Caki2 (cell line): ENCODE results near the gene FOXI1. TPM values are rescaled to one million over a fixed set of nuclear protein-coding genes. Genes with fewer than 3 reads are reported as not detected.

Source experiments
- DNase-seq: peaks from one replicate; pipeline ENCODE4 v3.0.0-alpha.2; 2015; ENCODE audit warnings: low read depth
- in situ Hi-C: cut with HindIII; loops from 2 replicates; pipeline ENCODE4 v1.10.0; 2016; ENCODE audit warnings: low sequenced_read_pairs, low pct_unique_long_range_greater_than_20kb, mixed read lengths
- total RNA-seq: library from RNA; depleted of rRNA; stranded (reverse); fragments of >200 nt; shearing (Covaris generic); gene quantifications from 2 replicates; pipeline ENCODE4 v1.2.3, GENCODE V29; 2014; ENCODE audit warnings: low replicate concordance; rRNA removed

Gene FOXI1
- not detected in 2 replicates for total RNA-seq

DNA sequence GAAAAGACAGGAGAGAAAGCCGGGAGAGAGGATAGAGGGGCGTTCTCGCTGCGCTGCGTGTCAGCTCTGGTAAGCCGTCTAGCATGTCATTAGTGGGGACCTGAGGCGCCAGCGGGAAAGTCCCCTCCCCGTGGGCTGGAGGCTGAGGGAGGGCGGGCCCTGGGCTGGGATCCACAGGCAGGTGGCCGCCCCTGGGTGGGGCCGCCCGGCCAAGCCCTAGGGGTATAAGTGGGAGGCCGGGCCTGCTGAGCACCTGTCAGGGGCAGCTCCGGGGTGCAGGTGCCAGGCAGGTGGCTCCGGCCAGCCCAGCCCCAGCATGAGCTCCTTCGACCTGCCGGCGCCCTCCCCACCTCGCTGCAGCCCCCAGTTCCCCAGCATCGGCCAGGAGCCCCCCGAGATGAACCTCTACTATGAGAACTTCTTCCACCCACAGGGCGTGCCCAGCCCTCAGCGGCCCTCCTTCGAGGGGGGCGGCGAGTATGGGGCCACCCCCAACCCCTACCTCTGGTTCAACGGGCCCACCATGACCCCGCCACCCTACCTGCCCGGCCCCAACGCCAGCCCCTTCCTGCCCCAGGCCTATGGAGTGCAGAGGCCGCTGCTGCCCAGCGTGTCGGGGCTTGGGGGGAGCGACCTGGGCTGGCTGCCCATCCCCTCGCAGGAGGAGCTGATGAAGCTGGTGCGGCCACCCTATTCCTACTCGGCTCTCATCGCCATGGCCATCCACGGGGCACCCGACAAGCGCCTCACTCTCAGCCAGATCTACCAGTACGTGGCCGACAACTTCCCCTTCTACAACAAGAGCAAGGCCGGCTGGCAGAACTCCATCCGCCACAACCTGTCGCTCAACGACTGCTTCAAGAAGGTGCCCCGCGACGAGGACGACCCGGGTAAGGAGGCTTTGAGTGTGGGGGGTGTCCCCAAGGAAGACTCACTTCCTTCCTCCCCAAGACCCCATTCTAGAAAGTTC is at the start of gene FOXI1:
Gene FOXI1, plus strand, starts transcription at position 256 of the 970 bp plus-strand sequence. Its CDS starts 61 bp downstream, at position 317.
- no peak for DNase-seq
- in situ Hi-C loops = no loop called here

DNA sequence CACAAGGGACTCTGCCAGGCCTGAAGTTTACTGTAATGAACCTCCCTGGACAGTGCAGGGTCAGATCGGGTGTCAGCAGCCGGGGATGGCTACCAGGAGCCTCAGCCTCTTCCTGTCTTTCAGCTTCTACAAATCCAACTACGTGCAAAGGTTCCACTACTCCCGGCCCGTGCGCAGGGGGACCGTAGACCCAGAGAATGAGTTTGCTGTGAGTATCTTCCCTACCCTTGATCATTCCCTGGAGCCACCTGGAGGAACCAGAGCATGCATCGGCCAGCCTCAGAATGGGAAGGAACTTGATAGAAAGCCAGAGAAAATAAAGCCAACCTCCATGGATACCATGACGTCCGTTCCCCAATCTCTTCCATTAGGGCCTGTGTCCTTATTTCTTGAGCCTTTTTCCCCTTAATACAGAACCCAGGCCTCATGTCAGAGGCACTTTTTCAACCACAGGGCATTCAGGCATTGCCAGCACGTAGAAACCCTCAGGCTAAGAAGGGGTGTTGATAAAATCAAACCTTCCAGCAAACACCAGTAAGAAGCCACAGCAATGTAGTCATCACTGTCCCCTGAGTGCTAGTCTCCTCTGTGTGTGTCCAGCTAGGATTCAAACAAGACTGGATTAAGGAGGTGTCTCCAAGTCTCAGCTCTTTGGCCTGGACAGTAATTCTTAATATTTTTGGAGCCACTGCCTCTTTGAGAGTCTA is 49.0 kb upstream of the FOXI1 start:
- in situ Hi-C loops = no loop called here
- DNase-seq = no peak

DNA sequence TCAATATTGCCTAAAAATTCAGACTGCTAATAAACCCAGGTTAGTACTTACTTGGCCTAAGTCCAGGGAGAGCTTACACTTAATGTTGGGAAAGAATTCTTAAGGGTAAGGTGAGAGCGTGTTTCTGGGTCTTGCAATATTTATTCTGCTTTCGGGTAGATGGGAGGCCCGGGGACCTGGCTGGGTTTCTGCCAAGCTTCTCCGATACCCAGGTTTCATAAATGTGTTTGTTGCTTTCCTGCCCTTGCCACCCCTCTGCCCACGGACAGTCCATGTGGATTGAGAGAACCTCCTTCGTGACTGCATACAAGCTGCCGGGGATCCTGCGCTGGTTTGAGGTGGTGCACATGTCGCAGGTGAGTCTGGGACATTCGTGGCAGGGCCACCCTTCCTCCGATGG is 48.4 kb upstream of the FOXI1 start:
- no peak for DNase-seq
- in situ Hi-C loops = no loop called here

- DNase-seq = no peak
- in situ Hi-C loops = no loop called here
Observed at GRCh38 chr5:170059221-170059620, 46.5 kb upstream of the FOXI1 start.

- DNase-seq = no peak
- in situ Hi-C loops = no loop called here
Observed at GRCh38 chr5:170067152-170067551, 38.5 kb upstream of the FOXI1 start.

DNA sequence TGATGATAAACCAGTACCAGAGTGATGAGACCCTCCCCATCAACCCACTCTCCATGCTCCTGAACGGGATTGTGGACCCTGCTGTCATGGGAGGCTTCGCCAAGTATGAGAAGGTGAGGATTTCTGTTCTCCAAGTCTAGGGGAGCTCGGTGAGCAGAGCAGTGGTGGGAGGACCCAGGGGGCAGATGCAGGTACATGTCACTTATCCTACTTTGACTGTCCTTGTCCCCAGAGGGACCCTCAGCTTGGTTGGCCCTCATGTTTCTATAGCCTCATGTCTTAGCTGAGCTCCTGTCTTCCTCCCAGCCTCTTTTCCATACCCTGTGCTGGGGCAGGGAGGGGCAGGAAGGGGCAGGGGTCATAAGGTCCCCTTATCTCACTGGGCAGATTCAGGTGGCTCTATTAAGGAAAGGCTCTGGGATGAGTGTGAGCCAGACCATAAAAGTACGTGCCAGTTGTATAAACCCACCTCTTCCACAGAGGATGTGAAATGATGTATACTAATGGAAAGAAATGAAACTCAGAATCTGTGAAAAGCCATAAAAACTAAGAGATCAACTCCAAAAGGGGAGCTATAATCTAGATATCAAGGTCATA is 38.0 kb upstream of the FOXI1 start:
- no peak for DNase-seq
- in situ Hi-C loops = no loop called here

DNA sequence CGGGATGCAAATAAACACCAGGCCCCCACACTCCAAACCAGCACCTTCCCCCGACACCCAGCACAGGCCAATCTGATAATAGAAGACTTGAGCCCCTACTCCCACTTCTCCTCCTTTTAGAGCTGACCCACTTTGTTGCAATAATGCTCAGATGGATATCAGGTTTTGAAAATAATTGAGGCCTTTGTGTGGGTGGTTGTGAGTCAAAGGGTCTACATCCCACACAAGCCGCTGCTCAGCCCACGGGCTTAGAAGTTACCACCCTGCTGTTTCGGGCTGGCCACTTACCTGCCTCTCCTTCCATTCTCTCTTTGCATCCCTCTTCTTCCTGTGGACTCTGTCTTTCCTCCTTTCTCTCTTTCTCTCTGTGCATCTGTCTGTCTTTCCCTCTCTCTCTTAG is 36.2 kb upstream of the FOXI1 start:
- in situ Hi-C loops = no loop called here
- DNase-seq = no peak

DNA sequence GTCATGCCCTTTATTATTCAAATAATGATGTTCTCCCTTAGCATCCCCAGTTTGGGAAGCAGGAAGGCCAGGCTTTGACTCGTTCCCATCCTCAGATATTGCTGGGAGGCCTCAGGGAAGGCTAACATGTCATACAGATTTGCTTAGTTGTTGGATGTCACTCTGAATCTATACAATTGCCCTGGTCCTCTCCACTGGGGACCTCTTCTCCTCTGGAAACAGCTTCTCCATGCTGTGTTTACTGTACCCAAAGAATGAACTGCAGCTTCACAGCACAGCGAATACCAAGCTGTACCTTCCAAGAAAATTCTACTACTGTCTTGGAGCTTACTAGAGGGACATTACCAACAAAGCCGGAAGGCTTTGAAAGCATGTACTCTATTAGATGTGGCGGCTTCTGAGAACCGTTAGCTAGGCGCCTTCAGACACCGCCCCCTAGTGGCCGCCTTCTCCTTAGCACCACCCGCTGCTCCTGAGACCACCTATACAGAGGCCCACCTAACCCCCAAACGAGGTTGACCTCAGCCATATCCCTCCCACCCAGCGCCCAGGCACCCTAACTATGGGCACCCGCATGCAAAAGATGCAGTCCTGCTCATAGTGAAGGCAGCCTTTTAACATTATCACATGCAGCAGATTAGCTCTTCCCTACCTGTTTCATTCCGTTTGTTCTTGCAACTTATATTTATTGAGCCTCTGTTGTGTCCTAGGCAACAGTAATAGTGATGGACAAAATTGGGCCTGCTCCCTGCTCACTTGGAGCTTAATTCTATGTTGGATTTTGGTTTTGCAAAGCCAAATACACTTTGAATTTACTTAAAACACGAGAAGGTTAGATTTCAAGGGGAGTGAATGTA is 34.9 kb upstream of the FOXI1 start:
- in situ Hi-C loops = no loop called here
- no peak for DNase-seq

GRCh38 chr5:170071748-170072147 is 33.9 kb upstream of the FOXI1 start:
- no peak for DNase-seq
- in situ Hi-C loops = no loop called here

DNA sequence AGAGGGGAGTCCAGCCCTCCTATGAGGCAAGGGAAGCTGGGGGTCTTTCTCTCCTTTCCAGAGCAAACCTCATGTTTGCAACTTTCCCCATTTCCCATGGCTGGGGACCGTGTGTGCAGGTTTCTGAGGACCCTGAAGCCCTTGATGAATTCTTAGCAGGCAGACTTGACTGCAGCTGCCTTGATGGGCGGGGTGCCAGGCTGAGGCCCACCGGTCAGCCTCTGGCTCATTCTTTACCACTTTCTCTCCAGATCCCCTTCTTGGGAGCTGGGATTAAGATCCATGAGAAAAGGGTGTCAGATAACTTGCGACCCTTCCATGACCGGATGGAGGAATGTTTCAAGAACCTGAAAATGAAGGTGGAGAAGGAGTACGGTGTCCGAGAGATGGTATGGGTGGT is 30.0 kb upstream of the FOXI1 start:
- in situ Hi-C loops = no loop called here
- no peak for DNase-seq

DNA sequence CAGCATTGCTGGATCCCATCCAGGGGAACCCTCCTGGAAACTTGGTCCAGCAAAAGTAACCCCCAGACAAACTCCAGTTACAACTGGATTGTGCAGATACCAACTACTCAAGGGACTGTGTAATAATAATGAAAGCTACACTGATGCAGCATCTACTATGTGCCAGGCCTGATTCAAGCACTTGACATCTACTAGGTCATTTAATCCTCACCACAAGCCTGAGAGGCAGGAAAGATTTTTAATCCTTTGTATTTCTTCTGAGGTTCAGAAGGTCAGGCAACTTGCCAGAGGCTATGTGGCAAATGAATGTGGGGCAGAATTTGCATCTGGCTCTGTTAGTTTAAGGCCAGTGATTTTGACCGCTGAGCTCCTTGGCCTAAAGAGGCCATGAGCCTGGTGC is 29.5 kb upstream of the FOXI1 start:
- DNase-seq = no peak
- in situ Hi-C loops = no loop called here

DNA sequence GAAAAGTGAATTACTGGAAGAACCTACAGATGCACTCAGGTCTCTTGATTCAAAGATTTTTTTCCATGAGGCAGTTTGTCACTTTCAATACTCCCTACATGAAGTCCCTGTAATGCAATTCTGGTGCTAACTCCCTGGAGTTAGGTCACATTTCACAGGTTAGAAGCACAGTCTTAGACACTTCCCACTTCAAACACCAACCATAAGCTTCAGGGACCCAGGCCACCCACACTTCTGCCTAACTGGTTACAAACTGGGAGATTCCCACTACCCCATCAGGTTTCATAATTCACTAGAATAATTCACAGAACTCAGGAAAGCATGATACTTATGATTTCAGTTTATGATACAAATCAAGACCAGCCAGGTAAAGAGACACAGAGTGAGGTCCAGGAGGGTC is 29.0 kb upstream of the FOXI1 start:
- no peak for DNase-seq
- in situ Hi-C loops = no loop called here

DNA sequence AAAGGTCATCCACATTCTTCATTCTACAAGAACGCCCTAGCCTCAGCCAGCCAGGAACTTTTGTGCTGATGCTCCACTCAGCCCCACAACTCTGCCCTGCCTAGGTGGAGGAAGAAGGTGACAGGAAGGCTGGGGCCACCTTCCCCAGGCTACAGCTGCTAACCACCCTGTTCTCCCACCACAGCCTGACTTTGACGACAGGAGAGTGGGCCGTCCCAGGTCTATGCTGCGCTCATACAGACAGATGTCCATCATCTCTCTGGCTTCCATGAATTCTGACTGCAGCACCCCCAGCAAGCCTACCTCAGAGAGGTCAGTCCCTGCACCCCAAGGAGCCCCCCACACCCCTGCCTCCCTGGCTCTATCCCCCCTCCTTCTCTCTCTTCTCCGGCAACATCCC is 28.2 kb upstream of the FOXI1 start:
- in situ Hi-C loops = no loop called here
- no peak for DNase-seq

DNA sequence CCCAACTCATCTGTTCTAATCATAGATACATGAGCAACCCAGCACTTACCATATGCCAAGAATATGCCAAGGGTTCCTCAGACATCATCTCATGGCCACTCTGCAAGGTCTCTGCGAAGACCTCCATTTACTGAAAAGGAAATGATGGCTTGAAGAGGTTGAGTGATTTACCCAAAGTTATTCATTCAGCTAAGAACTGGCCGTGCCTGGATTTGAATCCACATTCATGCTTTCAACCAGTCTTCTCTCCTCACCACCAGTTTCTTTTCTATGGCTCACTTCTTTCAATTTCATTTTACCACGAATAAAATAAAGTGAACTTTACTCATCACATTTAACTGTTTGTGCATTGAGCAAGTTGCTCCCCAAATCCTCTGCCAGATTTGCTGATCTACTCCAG is 27.2 kb upstream of the FOXI1 start:
- in situ Hi-C loops = no loop called here
- no peak for DNase-seq

GRCh38 chr5:170078931-170079330 is 26.8 kb upstream of the FOXI1 start:
- in situ Hi-C loops = no loop called here
- no peak for DNase-seq

DNA sequence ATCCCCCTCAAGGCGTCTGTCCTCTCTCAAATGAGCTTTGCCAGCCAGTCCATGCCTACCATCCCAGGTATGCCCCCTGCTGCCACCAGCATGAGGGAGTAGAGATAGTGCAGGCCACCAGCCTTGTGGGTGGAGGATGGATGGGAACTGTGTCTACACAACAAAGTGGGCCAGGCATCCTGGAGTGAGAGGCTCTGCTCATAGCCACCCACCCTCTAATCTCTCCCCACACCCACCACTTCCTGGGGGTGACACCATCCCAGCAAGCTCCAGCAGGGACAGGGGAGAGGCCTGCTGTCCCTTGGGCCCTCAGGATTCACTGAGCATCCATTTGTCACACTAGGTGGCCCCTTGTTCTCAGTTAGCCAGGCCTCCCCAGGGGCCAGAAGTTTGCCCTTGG is 25.5 kb upstream of the FOXI1 start:
- no peak for DNase-seq

DNA sequence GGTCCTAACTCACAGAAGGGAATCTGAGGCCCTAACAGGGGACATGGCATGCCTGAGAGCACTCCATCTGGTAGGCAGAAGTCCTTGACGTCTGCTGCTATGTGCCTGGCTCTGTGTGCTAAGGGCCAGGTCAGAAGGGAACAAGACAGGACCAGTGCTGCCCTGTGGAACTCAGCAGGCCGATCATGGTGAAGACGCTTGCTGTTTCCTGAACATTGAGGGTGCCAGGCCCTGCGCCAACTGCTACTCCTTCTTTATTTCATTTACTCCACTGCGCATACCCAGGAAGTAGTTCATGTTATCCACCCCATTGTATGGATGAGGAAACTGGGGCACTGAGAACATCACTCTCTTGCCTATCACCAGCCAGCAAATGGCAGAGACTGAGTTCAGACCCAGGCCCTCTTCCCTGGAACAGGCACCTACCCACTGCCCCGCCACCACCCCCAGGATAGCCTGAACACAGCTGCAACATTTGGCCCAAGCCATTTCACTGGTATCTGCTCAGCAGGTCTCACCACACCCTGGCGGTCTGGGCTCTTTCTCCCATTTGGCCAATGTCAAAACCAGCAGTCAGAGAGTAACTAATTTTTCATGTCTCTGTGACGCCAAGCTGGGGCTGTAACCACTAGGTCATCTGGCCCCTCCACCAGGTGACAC is 24.8 kb upstream of the FOXI1 start:
- no peak for DNase-seq
- in situ Hi-C loops = no loop called here

More for the DNA sequence above, 25.5 kb upstream of the FOXI1 start:
- in situ Hi-C loops = no loop called here

GRCh38 chr5:170081616-170082015 is 24.1 kb upstream of the FOXI1 start:
- DNase-seq = no peak
- in situ Hi-C loops = no loop called here
